UCSD-AML1 (cell line): ENCODE data around the gene PBOV1.

Experiments
- DNase-seq: peaks from one replicate; lab custom pipeline; 2025; ENCODE audit not compliant: unreplicated experiment; lab: John Stamatoyannopoulos, UW

The PBOV1 gene

GRCh38 chr6:138218449-138218848 is at the start of gene PBOV1:
PBOV1 (minus strand) TSS chr6:138218491; CDS start chr6:138218395, 96 bp downstream.
- DNase-seq, result no peak

- no peak for DNase-seq
Measured at GRCh38 chr6:138266095-138266494, 47.8 kb upstream of the PBOV1 start.

DNA sequence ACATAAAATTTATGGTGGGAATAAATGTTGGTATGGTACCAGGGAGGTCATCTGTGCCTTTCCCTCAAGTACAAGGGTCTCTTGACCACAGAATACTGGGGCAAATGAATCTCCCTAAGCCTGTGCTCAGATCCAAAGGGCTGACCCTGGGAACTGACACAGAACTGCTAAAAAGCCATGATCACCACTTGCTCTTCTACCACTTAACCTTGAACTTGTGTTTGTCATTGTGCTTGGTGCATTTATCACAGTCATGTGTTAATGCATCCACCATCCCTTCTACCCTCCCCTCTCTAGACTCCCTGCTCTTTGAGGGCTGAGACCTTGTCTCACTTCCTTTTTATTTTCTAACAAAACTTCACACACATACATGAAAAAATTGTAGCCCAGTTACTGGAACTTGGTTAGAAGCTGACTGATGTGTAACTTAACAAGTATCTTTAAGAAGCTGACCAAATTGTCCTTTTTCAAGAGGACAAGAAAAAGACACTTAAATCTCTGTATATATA is 46.1 kb upstream of the PBOV1 start:
- DNase-seq, result no peak

DNA sequence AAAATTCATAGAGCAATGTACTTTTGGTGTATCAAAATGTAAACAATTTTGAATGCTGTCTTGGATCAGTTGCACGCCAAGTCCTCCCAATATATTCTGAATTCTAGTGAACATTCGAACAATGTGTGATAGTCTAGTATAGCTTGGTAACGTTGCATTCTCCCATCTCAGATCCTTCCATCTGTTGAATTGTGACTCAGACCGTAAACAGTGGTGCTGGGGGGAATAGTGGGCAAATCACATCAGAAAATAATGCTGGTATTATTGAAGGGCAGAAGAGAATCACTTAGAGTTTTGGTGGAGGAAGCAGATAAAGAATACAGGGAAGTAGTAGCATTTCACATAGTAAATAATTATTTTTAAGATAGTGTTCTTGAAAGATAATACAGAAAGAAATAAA is 45.7 kb upstream of the PBOV1 start:
- no peak for DNase-seq

DNA sequence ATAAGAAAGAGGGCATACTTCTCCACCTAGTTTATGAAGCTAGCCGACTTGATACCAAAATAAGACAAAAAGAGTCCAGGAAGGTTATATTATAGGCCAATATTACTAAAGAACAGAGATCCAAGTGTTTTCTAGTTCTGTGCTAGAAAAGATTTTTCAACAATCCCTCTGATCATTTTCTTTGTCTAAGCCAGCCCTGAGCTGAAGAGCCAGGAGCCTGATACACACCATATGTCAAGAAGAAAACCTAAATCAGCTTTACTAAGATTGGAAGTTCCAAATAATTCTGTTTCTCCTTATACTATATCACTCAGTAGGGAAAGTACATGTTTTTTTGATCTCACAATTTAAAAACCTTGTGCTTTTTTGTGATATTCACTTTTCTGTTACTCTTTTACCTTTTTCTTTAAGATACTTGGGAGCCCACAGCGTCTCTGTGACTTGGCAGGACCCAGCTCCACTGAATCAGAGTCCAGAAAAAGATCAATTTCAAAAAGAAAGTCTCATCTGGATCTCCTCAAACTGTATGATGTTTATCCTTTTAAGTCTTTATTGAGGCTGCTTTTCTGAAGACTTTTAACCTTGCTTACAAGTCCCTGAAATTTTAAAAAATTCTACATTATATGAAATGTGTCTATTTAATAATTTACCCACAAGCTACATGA is 43.0 kb upstream of the PBOV1 start:
- no peak for DNase-seq

- no peak for DNase-seq
Measured at GRCh38 chr6:138258991-138259390, 40.7 kb upstream of the PBOV1 start.

DNA sequence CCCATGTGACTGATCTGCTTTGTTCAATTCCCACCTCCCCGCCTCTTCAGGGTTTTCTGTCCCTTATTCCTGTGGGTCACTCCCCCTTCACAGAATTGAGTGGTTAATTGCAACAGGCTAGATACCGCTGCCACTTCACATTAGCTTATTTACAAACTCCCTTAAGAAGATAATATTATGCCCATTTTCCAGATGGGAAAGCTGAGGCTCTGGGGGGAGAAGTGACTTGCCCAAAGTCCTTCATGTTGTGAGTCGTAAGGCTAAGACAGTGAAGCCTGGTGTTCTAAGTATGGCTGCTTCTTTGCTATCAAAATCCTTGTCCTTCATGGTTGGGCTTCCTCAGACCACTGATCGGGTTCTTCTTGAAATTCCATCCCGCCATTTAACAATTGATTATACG is 39.9 kb upstream of the PBOV1 start:
- DNase-seq, result no peak

DNA sequence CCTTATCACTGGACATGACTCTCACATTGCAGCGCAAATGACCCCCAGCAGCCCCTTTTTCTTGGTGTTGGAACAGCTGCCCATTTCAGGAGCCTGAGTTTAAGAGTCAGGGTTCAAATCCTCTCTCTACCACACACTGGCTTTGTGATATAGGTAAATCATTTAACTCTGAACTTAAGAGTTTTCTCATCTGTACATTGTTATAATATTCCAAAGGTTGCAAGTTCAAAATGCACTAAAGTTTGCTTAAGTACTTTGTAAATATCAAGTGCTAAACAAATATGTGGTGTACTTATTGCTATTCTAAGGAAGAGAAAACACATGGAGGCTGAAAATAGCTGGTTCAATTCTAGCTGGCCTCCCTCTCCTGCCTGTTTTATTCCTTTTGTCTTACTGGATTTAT is 39.3 kb upstream of the PBOV1 start:
- no peak for DNase-seq

DNA sequence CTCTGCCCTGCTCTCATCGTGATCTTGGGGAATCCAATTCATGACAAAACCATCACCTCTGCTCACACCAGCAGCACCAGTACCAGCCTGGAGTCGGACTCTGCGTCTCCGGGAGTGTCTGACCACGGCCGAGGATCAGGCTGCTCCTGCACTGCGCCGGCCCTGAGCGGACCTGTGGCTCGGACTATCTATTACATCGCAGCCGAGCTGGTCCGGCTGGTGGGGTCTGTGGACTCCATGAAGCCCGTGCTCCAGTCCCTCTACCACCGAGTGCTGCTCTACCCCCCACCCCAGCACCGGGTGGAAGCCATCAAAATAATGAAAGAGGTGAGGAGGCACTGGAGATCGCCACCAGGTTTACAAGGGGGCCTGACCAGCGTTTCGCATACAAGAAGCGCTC is 37.2 kb upstream of the PBOV1 start:
- no peak for DNase-seq

DNA sequence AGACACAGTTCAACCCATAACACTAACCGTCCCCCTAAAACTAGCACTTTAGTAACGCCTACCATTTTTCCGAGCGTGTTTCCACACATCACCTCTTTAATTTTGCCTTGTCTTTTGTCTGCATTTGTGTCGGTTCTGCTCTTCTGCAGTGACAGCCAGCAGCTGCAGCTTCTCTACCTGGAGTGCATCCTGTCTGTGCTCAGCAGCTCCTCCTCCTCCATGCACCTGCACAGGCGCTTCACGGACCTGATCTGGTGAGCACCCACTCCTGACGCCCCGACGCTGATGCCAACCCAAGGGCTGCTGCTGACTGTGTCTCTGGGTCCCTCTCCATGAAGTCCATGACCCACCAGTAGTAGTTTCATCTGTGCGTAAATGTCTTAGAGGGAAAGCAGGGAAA is 35.4 kb upstream of the PBOV1 start:
- no peak for DNase-seq

DNA sequence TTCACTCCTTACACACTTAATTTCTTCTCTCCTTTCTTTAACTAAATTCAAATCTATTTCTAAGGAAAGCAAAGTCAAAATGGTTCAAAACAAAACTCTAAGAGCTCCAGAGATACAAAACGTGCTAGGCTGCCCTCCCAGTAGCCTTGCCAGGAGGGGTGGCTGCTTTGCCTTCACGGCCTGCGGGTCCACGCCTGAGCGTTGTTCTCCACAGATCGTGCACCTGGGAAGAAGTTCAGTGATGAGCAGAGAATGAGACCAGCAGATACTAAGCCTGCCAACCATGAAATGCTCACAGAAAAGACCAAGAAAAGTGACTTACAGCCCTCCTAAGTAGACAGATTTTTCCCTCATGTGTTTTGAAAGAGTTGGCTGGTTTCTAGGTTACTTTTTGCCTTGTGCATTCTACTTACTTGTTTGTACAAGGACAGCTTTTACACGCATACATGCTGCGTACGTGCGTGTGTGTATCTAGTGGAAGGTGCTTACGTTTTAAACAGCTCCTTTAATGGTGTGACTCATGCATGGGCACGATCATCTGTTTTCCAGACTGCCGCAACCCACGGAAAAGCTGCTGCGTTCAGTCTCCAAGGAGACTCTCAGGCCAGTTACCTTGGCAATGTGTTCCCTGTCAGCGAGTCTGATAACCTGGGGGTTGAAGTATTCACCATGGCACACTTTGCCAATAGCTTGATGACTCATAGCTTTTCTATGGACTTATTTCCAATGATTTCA is 32.4 kb upstream of the PBOV1 start:
- DNase-seq, result no peak

DNA sequence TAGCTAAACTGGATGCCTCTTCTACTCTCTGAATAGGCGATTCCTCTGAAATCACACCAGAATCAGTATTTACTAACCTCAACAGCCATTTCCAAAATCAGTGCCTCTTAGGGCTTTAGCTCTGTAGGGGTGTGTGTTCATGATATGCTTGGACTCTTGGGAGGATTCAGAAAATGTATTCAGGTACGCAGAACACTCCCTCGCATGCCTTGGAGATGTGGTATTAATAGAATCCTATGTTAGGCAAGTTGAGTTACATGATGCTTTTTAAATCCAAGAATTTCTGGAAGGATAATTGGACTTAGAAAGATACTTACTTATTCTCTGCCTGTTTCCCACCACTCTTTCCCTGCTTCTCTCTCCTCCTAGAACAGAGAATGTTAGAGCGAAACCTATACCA is 31.8 kb upstream of the PBOV1 start:
- DNase-seq, result no peak

- DNase-seq, result no peak
Measured at GRCh38 chr6:138248878-138249277, 30.6 kb upstream of the PBOV1 start.

DNA sequence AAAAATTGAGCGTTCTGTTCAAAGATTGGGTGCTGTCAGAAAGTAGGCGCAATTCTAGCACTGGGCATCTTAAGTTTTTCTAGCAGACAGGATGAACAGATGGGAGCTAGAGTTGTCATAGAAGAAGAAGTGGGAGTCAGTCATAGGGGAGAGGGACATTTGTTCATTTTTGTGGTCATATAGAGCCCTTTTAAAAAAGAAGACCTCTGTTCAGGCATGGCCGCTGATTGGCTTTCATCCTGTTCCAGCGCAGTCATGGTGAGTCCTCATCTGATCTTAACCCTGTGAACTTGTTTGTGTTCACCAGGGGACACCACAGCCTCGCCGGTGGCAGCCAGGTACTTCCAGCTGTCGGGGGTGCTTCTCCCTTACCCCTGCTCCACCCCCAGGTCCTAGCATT is 29.7 kb upstream of the PBOV1 start:
- DNase-seq, result no peak

GRCh38 chr6:138246650-138247440 is 28.6 kb upstream of the PBOV1 start:
- no peak for DNase-seq

GRCh38 chr6:138245751-138246150 is 27.5 kb upstream of the PBOV1 start:
- no peak for DNase-seq

DNA sequence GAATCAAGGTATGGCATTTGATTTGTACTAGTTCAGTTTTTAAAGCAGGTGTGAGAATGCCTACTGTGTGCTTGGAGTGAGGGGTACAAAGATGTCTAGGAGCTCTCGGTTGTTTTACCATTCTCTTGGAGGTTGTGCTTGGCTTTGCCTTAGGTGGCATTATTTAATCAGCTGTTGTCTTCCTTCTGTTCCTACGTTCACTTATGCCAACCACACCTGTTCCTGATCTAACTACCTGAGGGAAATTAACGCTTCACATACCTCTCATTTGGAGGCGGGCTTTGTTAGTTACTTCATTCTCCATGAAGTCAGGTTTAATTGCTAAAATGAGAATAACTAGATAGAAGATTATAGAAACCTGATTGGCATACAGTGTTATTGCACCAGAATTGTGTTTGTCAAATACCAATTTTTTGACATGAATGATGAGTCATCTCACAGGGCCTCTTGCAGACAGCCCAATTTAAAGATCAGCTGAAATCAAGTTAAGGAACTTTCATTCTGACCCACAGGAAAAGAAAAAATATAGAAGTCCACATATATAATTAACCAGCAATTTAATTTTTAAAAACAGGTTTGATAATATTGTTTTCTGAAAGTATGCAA is 24.8 kb upstream of the PBOV1 start:
- DNase-seq, result no peak

DNA sequence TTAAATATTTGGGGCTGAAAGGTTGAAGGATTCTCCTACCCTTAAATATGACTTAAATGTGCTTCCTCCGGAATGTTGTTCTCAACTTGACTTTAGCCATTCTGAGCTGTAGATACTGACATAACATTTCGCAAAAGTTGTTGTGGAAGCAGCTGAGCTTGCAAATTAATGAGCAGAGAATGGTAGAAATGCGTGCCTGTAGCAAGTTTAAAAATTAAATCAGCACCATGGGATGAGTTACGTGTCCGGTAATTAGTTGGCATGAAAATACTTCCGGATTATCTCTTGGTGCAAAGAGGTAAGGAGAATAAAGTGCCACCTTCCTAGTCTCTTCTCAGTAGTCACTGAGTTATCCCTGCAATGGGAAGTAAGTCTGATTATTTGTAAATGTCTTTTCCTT is 23.6 kb upstream of the PBOV1 start:
- no peak for DNase-seq

GRCh38 chr6:138241381-138241780 is 23.1 kb upstream of the PBOV1 start:
- DNase-seq, result no peak

- no peak for DNase-seq
Measured at GRCh38 chr6:138240476-138241245, 22.4 kb upstream of the PBOV1 start.

DNA sequence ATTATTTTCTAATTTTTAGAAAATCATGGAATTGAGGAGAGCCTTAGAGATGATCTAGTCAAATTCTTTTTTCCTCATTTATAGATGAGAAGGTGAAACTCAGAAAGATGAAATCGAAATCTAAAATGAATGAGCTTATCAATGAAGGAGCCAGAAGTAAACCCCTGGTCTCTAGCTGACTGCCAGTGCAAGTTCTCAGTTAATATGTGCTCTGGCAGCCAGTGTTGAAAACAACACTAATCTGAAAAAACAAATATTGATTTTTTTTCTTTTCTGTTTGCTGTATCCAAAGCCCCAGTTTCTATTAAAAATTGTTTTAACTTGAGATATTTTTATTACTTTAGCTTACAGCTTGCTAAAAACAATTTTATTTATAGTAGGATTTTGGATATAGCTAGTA is 21.5 kb upstream of the PBOV1 start:
- no peak for DNase-seq
